NCI-H2171 (cell line): ENCODE data around the gene A2M.

Experiments used
- DNase-seq: peaks from one replicate; lab custom pipeline; 2025; lab: John Stamatoyannopoulos, UW

The A2M gene

DNA sequence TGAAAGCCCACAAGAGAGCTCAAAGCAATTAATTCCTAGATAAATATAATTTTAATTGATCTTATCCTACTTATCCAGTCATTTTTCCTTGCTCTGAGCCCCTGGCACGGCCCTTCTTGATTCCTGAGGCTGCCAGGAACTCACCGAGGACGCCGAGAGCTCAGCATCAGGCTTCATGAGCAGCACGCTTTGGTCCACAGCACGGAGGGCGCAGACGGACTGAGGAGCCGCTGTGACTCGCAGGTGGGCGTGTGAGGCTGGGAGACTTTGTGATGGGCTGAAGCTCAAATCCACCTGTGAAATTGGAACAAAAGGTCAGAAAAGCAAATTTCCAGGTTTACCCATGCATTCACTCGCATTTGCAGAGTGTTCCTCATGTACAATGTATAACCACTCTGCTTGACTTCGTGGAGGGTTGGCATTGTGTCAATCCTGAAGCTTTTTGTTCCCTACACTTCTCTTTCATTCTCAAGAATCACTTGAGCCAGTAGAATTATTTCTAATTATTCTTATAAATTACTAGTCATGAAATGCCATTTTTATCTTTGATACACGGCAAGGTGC lies 17.2 kb downstream of the A2M start:
- no peak for DNase-seq

DNA sequence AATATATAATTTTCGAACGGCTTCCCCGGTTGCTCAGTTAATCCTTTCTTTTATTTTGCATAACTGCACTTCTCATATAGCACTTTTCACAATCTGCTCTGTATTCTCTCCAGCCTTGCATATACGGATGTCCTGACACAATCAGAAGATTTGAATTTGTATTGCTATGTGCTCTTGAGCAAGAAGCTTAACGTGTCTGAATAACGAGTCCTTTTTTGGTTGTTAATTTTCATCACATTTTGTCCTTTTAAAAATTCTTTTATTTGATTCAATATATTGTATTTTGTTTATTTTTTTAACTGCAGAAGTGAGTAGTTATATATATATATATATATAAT lies 17.6 kb downstream of the A2M start:
- no peak for DNase-seq

DNA sequence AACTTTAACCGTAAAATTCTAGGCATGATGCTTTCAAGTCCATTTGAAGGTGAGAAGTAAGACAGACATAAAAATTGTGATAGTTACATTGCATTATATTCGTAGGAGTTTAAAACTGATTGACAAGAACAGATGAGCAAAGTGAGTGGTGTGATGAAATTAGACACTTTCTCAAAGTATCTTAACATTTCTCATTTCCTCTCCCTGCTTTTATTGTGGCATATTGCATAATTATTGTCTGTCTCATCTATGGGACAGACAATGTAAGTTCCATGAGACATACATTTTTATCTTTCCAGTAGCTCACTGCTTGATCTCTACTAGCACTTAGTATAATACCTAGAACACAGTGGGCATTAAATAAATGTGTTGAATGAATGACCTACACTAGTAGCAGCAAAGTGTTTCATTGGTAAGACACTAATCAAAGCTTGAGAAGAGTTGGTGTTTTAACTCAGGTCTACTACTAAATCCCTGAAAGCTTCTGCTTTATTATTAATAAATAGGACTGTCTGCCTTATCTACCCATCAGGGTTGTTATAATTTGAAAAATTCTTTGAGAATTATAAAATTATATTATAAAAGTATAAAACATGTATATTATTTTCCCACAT lies 19.0 kb downstream of the A2M start:
- no peak for DNase-seq

DNA sequence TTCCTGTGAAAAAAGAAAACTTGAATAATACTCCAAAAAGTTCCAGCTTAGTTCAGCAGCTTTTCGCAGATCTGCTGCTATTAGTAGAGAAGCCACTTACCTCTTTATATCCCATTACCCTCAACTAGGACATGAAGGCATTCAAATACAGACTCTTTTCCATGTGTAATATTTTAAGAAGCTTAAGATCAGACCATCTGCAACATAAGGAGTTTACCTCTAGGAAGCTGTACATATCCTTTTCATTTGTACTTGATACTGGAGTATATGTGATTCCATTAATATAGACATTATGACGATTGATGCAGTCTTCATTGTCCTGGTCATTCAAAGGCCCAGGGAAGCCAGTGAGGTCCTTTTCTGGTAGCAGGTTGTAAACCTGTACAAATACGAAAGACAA lies 20.4 kb downstream of the A2M start:
- DNase-seq, result no peak

DNA sequence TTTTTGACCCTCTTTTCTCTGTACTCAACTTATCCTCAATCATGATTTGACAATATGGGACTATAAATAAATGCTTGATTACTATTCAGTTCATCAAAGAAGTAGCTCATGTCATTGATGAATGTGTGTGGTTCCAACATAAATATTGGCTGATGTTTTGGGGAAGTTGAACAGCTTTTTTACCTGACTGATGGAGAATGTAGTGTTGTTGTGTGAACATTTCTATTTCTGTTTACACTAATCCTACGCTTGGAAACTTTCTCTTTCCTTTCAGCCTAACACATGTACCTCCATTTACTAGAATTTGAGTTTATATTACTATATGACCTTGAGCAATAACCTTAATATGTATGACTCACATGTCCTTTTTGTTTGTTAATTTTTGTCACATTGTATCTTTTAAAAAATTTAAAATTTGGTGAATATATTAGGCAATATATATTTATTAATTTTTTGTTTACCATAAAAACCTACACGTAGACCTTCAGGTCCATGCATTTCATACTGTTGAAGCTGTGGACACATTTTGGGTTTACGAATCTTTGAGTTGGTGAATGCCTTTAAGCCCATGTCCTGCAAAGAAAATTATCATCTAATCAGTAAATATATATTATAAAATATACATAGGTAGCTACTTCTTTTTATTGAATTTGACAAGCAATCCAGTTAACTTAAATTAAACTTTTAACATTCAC lies 21.1 kb downstream of the A2M start:
- no peak for DNase-seq

DNA sequence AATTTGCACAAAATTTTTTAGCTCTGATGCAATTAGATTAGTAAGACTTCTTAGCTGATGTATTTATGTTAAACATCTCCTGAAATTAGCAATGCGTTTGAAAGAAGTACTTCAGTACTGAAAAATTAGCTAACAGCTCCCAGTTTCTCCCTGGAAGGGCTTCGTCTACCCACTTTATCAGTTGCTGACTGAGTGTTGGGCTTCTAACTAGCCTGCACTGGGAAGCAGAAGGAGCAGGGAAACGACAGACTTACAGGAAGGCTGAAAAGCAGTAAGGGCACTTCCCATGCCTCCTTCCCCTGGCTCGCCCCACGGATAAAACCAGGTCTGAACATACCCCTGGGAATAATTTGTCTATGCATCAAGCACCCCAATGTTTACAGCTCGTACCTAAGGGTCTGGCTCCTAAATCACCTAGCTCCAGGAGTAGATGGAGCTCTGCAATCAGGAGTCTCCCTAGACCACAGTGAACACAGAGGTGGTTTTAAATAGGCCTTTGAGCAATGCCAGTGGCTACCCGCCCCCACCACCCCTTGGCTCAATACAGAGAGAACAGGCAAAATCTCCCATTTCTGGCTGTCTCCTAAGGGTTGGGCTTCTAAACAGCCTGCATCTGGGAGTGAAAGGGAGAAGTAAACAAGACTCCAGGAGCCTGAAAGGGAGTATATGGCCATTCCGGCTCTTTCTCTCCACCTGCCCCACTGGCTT lies 23.7 kb downstream of the A2M start:
- no peak for DNase-seq

DNA sequence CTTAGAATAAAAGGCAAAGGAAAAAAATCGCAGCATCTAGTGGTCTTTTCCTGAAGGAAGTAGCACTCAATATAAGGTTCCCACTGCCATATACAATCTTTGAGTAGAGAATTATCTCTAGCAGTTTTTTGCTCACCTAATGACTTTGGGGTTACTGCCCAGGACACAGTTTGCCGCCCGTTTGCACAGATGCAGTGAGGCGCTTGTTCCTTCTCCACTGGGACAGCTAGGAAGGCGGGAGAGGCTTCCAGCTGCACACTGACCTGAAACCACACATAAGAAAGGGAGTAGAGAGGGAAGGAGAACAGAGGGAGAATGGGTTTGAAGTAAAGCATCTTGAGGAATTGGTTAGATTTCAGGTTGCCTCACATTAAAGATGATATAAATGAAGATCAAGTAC lies 25.5 kb downstream of the A2M start:
- DNase-seq, result no peak

- DNase-seq, result no peak
Observed at GRCh38 chr12:9087087-9087835, 28.5 kb downstream of the A2M start.

DNA sequence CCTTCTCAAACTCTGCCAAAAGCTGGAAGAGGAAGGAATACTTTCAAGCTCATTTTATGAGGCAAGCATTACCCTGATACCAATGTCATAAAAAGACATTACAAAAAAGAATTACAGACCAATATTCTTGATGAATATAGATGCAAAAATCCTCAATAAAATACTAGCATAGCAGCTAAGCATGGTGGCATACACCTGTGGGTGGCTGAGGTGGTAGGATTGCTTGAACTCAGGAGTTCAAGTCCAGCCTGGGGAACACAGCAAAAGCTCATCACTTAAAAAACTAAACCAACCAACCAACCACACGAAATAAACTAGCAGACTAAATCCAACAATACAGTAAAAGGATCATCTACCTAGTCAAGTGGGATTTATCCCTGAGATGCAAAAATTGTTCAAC lies 29.6 kb downstream of the A2M start:
- DNase-seq, result no peak

- no peak for DNase-seq
Observed at GRCh38 chr12:9084417-9084816, 31.3 kb downstream of the A2M start.

DNA sequence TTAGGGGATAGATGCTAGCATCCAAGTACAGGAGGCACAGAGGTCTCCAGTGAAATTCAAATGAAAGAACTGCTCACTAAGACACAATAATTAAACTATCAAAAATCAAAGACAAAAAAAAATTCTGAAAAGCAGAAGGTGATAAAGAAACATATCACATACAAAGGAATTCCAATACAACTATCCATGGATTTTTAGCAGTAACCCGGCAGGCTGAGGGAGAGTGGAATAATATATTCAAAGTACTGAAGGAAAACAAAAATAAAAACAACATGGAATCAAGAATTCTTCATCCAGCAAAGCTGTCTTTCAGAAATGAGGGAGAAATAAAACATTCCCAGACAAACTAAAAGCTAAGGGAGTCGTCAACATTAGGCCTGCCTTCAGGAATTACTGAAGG lies 31.9 kb downstream of the A2M start:
- no peak for DNase-seq

DNA sequence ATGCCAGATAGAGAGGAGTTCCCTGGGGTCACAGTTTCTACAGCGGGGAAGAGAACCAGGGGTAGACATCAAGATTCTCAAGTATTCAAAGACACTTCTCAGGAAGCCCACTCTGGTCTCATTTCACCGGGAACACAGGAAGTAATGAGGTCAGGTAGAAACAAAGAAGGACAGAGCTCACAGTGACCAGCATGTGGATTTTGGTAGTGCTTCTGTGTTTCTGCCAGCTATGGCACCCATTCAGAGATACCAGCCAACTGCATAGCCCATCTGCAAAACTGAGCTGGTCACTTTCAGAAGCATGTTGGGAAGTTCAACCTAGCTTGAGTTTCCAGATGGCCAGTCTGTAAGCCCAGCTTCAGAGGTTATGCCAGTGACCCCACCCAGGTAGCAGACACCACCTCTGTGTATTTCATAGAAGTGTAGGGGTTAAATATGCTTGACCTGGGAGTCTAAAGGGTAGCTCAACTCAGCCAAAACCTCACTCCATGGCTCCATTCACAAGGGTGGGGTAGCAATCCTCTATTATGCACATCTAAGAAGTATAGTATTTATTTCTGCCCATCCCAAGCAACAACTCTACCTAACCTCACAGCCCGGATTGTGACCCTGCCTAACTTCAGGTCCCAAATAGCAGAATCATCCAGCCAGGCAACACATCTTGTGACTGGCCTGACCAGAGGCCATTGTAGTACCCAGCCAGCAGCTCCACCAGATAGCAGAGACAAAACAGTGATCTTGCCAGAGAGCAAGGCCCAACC lies 33.9 kb downstream of the A2M start:
- no peak for DNase-seq

GRCh38 chr12:9079883-9080675 lies 35.6 kb downstream of the A2M start:
- no peak for DNase-seq

DNA sequence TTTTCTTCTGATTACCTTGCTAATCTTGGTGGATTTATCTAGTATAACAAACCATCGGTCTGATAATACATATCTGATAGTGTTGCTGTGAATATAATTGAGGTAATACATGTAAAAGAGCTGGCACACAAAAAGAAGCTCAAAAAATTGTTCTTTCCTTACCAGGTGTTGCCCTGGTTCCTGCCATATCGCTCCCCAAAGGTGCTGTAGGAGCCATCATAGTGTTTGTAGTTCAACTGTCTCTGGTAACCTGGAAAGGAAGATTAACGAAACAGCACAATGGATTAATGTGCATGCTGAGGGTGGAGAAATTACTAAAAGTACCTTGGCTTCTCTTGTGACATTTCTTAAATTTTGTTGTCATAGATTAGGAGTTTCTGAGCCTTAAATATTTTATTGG lies 36.6 kb downstream of the A2M start:
- DNase-seq, result no peak

- DNase-seq, result no peak
Observed at GRCh38 chr12:9077152-9078031, 38.3 kb downstream of the A2M start.

GRCh38 chr12:9076733-9077132 lies 39.0 kb downstream of the A2M start:
- DNase-seq, result no peak

- DNase-seq, result no peak
Observed at GRCh38 chr12:9075138-9075535, 40.6 kb downstream of the A2M start.

GRCh38 chr12:9074484-9075137 lies 41.1 kb downstream of the A2M start:
- no peak for DNase-seq

DNA sequence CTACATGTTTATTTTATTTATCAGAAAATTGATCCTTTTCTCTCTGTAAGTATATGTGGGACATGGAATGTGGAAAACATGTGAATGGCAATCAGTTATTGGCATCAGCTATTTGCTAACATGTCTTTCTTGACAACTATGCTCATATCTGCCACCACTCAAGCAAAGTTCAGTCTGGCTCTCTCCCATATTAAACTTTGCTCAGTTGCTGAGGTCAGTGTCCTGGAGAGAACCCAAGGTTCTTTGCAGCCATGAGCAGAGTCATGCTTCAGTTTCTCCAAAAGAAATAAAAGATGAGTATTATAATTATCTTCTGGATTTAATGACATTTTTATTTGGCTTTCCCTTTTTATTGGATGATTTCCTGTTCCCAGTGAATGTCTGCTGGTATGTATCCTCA lies 42.6 kb downstream of the A2M start:
- DNase-seq, result no peak
